Measurements from ENCODE around the gene KIF25.
"Not testable (repeated sequence)": the region's sequence is repeated elsewhere in the genome, so short reads cannot be mapped to it uniquely, and the experiment has no call there.

KIF25 gene

DNA sequence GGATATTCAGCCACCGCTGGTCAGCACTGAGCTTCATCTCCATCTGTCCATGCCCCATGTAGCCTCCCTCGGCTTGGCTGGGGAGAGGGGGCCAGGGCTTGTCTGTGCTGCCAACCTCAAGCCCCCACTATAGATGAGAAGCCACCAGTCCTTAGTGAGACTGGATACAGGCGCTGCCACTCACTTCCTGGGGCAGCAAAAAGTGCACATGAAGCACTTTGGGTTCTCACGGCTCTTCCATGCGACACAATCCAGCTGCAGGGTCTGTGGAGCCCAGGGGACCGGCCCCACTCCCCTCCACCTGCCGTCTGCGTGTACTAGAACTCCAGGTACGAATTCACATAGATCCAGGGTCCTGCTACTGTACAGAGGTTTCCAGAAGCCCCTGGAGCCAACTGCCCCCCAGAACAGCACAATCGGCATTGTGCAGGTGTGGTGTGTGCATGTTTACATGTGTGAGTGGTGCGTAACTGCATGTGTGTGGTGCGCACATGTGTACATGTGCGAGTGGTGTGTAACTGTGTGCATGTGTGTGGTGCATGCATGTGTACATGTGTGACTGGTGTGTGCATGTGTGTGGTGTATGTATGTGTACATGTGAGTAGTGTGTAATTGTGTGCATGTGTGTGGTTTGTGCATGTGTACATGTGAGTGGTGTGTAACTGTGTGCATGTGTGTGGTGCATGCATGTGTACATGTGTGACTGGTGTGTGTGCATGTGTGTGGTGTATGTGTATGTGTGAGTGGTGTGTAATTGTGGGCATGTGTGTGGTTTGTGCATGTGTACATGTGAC is 76.7 kb downstream of the KIF25 start:
- DNase-seq (ENCODE audit: low read depth), result no peak
- H3K4me3 ChIP-seq (ENCODE audit: low read depth, low read length), result no peak overlapping the region
- TF ChIP-seq, protein P1, sequence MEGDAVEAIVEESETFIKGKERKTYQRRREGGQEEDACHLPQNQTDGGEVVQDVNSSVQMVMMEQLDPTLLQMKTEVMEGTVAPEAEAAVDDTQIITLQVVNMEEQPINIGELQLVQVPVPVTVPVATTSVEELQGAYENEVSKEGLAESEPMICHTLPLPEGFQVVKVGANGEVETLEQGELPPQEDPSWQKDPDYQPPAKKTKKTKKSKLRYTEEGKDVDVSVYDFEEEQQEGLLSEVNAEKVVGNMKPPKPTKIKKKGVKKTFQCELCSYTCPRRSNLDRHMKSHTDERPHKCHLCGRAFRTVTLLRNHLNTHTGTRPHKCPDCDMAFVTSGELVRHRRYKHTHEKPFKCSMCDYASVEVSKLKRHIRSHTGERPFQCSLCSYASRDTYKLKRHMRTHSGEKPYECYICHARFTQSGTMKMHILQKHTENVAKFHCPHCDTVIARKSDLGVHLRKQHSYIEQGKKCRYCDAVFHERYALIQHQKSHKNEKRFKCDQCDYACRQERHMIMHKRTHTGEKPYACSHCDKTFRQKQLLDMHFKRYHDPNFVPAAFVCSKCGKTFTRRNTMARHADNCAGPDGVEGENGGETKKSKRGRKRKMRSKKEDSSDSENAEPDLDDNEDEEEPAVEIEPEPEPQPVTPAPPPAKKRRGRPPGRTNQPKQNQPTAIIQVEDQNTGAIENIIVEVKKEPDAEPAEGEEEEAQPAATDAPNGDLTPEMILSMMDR (IDR thresholded peaks at IDR 0.05; ENCODE audit: insufficient read depth, low read depth, low read length, missing control alignments), result no peak

DNA sequence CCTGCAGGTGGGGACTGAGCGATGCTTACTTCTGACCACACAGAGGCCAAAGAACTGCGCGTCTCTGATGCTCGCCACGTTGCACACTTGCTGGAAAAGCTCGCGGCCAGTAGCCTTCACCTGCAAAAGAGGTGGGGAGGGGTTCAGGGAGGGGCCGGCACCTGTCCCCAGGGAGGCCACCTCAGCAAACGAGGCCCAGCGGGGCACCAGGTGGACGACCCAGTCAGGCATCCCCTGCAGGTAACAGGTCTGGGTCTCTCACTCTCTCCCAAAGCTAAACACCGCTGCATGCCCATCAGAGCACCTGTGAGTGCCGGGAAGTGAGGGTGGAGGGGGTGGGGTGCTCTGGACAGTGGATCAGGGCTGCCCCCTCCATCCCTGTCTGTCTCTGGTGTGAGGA is 77.7 kb downstream of the KIF25 start:
- TF ChIP-seq, protein P1 (IDR thresholded peaks at IDR 0.05; ENCODE audit: insufficient read depth, low read depth, low read length, missing control alignments), result no peak
- DNase-seq (ENCODE audit: low read depth), result no peak
- no peak overlapping the region for H3K4me3 ChIP-seq (ENCODE audit: low read depth, low read length)

DNA sequence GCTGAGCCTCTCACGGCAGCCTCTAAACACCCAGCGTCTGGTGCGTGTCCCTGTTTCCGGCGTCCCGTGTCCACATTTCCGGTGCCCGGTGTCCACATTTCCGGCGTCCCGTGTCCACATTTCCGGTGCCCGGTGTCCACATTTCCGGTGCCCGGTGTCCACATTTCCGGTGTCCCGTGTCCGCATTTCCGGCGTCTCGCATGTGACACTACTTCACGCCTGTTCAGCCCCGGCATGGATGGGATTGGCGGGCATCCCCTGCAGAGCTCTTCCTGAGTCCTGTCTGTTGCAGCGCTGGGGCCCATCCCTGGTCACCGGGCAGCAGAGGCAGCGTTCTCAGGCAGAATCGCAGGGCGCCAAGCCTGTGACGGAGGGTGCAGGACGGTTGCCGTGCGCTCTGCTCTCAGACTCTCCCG is 78.3 kb downstream of the KIF25 start:
- no peak for DNase-seq (ENCODE audit: low read depth)
- H3K4me3 ChIP-seq (ENCODE audit: low read depth, low read length), result no peak overlapping the region
- TF ChIP-seq, protein P1 (IDR thresholded peaks at IDR 0.05; ENCODE audit: insufficient read depth, low read depth, low read length, missing control alignments), result no peak

DNA sequence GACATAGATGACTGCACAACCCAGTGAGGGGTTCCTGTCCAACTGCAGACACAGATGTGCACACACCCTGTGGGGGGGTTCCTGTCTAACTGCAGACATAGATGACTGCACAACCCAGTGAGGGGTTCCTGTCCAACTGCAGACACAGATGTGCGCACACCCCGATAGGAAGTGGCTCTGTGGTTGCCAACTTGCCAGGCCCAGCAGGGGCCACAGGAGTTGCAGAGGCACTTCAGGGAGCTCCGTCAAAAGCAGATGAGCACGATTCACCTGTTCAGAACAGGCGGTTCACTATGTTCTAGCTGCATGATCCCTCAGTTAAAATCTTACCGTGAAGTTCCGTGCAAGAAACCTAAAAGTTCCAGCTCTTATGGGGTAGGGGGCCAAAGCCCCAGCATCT is 79.9 kb downstream of the KIF25 start:
- H3K4me3 ChIP-seq (ENCODE audit: low read depth, low read length), result not testable (repeated sequence)

DNA sequence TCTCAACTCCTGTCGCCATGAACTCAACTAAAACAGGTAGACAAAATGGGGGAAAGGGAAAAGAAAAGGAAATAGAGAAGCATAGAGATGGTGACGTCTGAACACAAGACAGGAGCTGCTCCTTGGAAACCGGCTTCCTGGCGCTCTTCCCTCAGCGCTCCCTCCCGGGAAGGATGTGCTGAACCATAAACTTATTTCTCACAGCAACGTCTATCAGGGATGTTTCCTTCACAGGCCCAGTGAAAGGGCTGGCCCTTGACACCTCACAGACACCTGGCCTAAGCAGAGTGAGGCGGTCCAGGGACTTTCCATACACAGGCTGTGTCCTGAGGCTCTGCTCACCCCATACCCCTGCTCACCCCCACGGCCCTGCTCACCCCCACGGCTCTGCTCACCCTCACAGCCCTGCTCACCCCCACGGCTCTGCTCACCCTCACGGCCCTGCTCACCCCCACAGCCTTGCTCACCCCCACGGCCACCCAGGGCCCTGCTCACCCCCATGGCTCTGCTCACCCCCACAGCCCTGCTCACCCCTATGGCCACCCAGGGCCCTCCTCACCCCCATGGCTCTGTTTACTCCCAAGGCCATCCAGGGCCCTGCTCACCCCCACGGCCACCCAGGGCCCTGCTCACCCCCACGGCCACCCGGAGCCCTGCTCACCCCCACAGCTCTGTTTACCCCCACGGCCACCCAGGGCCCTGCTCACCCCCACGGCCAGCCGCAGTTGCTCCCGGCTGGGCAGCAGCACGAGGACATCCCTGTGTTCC is 80.9 kb downstream of the KIF25 start:
- no peak overlapping the region for H3K4me3 ChIP-seq (ENCODE audit: low read depth, low read length)
- TF ChIP-seq, protein P1 (IDR thresholded peaks at IDR 0.05; ENCODE audit: insufficient read depth, low read depth, low read length, missing control alignments), result no peak
- no peak for DNase-seq (ENCODE audit: low read depth)

More for the DNA sequence above, 79.9 kb downstream of the KIF25 start:
- DNase-seq (ENCODE audit: low read depth), result not testable (repeated sequence)

DNA sequence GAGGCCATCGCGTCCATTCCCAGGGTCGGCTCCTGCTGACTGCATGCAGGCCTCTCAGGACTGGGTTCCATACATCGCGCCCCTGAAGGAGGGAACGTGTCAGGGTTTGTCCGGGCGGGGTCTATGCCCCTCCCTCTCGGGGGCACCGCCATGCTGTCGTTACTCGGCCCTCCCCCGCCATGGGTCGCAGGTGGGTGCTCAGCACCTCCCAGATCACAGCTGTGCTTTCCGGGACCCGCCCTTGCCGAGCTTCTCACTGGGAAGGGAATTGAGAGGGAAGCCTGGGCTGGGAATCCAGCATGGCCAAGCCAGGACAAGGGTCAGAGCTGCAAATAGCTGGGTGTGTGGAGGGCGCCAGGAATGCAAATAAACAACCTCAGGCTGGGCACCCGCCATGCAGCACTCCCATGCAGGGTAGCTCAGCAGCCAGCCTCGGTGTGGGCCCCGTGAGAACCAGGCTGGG is 81.5 kb downstream of the KIF25 start, which contains the start of gene FRMD1:
Gene FRMD1 (minus strand): TSS at position 270 of the 463 bp plus-strand sequence. CDS start 118 bp downstream, at position 152.
- TF ChIP-seq, protein P1 (IDR thresholded peaks at IDR 0.05; ENCODE audit: insufficient read depth, low read depth, low read length, missing control alignments), result no peak
- no peak within 1 kb of the TSS for H3K4me3 ChIP-seq (ENCODE audit: low read depth, low read length)
- no peak for DNase-seq (ENCODE audit: low read depth)

DNA sequence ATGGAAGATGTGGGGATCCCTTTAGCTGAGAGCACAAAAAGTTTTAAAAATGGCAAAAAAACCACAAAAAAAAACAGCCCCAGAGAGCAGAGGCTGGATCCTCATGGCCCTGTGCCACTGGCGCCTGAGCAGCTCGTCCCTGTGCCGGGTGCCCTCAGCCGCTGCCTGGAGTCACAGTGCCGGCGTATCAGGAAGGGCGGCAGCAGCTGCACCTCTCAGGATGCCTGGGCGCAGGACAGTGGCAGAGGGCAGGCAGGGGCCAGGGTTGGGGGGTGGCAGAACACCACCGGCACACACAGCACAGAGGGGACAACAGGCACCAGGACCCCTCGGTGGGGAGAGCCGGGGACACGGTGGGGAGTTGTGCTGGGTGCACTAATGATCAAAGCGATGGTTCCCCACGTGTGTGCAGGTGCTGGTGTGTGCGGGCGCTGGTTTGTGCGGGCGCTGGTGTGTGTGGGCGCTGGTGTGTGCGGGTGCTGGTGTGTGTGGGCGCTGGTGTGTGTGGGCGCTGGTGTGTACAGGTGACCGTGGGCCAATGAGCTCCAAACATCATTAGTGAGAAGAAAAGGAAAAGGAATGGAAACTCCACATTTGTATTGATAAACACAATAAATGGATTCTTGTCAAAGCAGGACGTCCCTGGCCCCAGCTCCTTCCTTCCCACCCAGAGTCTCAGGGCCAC is 83.1 kb downstream of the KIF25 start:
- TF ChIP-seq, protein P1 (IDR thresholded peaks at IDR 0.05; ENCODE audit: insufficient read depth, low read depth, low read length, missing control alignments), result no peak
- no peak for DNase-seq (ENCODE audit: low read depth)
- no peak overlapping the region for H3K4me3 ChIP-seq (ENCODE audit: low read depth, low read length)

Measured in GM12865 (cell line).